ENCODE measurements around the gene SEPHS1. TPM values are rescaled to one million over a fixed set of nuclear protein-coding genes. Genes with fewer than 3 reads are reported as not detected.
"Not testable (repeated sequence)": the region's sequence is repeated elsewhere in the genome, so short reads cannot be mapped to it uniquely, and the experiment has no call there.

The SEPHS1 gene
- total RNA-seq, 1 experiment from 2014 or later: 70.0 TPM

DNA sequence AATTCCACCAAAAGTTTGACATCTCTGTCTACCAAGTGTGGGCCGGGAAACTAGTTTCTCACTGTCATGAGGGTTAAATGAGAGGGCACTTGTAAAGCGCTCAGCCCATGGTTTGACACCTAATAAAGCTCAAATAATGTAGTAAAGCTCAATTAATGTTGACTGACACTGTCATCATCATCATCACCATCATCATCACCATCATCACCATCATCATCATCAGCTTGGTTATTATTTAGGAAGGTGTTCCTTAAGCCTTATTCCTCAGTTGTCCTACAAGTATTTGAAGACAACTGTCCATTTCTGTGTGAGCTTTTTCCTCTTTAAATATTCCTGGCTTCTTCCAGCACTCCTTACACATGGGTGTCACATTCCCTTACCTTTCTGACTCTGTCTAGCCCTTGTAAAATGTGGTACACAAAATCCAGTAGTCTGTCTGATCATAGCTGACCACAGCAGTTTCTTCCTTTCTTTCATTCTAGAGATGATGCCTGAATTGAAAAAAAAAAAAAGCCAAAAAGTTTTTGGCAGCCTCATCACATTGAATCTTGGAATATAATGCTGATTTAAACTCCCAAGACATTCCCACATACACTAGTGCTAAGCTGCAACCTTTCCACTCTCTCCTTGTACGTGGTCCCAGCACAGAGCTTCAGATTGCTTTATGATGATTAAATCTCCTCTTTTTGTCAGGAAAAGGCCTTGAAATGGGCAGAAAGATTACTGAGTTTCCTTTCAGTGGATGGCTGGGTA, 40.6 kb upstream of the SEPHS1 start:
- H3K36me3 ChIP-seq (ENCODE audit: insufficient read depth, low read length): no peaks in the 10 kb centered on the region
- H2AFZ ChIP-seq (ENCODE audit: low read length): no peak overlapping the region

DNA sequence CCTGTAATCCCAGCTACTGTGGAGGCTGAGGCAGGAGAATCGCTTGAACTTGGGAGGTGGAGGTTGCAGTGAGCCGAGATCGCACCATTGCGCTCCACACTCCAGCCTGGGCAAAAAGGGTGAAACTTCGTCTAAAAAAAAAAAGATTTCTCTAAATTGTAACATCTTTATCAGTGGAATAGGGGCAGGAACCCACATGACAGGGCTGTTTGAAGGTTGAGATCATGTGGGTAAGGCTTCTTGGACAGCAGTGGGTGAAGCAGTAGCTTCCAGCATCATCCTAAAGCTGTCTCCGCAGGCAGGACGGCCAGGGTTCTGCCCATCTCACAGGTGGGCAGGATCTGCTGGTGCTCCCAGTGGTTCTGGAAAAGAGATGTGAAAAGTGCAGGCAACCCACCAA, 37.9 kb upstream of the SEPHS1 start:
- H4K20me1 ChIP-seq (ENCODE audit: insufficient read depth, low read depth, low read length): no peaks in the 10 kb centered on the region
- H3K9ac ChIP-seq (ENCODE audit: low read length): no peak overlapping the region
- no peak for DNase-seq
- no peak overlapping the region for H3K27ac ChIP-seq (ENCODE audit: low read length)
- H3K9me2 ChIP-seq (replicated peaks; ENCODE audit: insufficient read depth, low read length): no peaks in the 10 kb centered on the region
- H3K27me3 ChIP-seq (ENCODE audit: low read length): no peaks in the 10 kb centered on the region
- H3K4me3 ChIP-seq (ENCODE audit: low read length): no peak overlapping the region
- no peak overlapping the region for H2AFZ ChIP-seq (ENCODE audit: low read length)
- no peaks in the 10 kb centered on the region for H3K79me2 ChIP-seq (ENCODE audit: low read length)
- no peaks in the 10 kb centered on the region for H3K9me3 ChIP-seq (ENCODE audit: low read length)
- H3K4me1 ChIP-seq (ENCODE audit: low read length): peaks cover 5% of the 10 kb centered on the region
- H3K36me3 ChIP-seq (ENCODE audit: insufficient read depth, low read length): no peaks in the 10 kb centered on the region
- no peak overlapping the region for H3K4me2 ChIP-seq (ENCODE audit: low read depth, low read length, poor library complexity, severe bottlenecking)

More for the DNA sequence above, 40.6 kb upstream of the SEPHS1 start:
- Histone ChIP-seq H3K4me3 (ENCODE audit: low read length) (no peak overlapping the region), H3K4me1 (ENCODE audit: low read length) (peaks cover 5% of the 10 kb centered on the region), H3K9me3 (ENCODE audit: low read length) (no peaks in the 10 kb centered on the region), H3K27me3 (ENCODE audit: low read length) (no peaks in the 10 kb centered on the region), H3K79me2 (ENCODE audit: low read length) (no peaks in the 10 kb centered on the region), H3K9me2 (replicated peaks; ENCODE audit: insufficient read depth, low read length) (no peaks in the 10 kb centered on the region), H3K27ac (ENCODE audit: low read length) (no peak overlapping the region), H3K4me2 (ENCODE audit: low read depth, low read length, poor library complexity, severe bottlenecking) (no peak overlapping the region), H4K20me1 (ENCODE audit: insufficient read depth, low read depth, low read length) (no peaks in the 10 kb centered on the region), H3K9ac (ENCODE audit: low read length) (no peak overlapping the region)
- DNase-seq: no peak

DNA sequence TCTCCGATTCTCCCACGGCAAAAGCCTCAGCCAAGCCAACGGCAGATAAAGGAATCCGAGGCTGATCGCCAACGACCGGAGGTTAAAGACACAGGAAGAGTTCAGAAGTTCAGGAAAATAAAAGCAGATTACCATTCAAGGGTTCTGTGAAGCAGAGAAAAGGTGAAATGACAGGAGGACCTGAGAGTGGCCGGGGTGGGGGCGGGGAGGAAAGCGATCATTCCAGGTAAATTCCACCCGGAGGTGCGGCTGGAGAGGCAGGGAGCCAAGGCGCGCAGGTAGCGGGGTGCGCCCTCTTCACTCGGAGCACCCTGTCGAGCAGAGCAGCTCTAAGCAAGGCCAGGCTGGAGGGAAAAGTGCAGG, 35.3 kb upstream of the SEPHS1 start:
- H3K4me3 ChIP-seq (ENCODE audit: low read length): no peak overlapping the region
- H2AFZ ChIP-seq (ENCODE audit: low read length): no peak overlapping the region
- H3K36me3 ChIP-seq (ENCODE audit: insufficient read depth, low read length): no peaks in the 10 kb centered on the region
- no peaks in the 10 kb centered on the region for H3K79me2 ChIP-seq (ENCODE audit: low read length)
- no peak overlapping the region for H3K9ac ChIP-seq (ENCODE audit: low read length)
- no peaks in the 10 kb centered on the region for H4K20me1 ChIP-seq (ENCODE audit: insufficient read depth, low read depth, low read length)
- H3K4me2 ChIP-seq (ENCODE audit: low read depth, low read length, poor library complexity, severe bottlenecking): no peak overlapping the region
- no peaks in the 10 kb centered on the region for H3K27me3 ChIP-seq (ENCODE audit: low read length)
- no peak for DNase-seq
- H3K9me2 ChIP-seq (replicated peaks; ENCODE audit: insufficient read depth, low read length): no peaks in the 10 kb centered on the region
- peaks cover 5% of the 10 kb centered on the region for H3K4me1 ChIP-seq (ENCODE audit: low read length)
- no peak overlapping the region for H3K27ac ChIP-seq (ENCODE audit: low read length)
- H3K9me3 ChIP-seq (ENCODE audit: low read length): no peaks in the 10 kb centered on the region

DNA sequence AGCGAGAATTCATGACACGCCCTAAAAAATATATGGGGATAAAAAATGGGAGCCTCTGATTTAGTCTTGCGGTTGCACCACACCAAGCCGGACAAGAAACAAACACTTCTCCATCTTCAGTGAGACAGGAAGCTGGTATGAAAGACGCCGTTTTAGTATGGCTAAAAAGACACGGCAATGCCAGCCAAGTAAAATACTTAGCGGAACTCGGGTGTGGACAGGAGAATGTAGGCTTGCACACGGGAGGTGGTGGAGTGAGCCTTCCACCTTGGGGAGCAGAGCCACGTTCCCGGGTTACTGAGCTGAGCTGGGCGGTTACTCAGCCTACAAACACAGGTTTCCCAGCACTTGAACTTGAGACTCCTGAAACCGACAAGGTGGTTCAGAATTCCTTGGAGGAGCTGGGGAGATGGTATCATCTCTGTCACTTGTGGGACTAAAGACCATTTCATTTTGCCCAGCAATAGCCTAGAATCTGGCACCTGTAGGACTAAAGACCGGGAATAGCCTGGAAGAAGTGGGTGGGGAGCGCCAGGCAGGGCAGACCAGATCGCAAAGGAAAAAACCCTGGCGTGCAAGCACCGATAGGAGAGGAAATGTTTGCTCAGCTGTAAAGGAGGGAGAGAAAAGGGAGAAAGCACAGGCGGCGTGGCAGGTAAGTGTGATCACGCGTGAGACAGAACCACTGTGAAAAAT, 34.8 kb upstream of the SEPHS1 start:
- Histone ChIP-seq H3K36me3 (ENCODE audit: insufficient read depth, low read length) (no peaks in the 10 kb centered on the region), H3K79me2 (ENCODE audit: low read length) (no peaks in the 10 kb centered on the region), H3K27me3 (ENCODE audit: low read length) (no peaks in the 10 kb centered on the region), H3K27ac (ENCODE audit: low read length) (no peak overlapping the region), H4K20me1 (ENCODE audit: insufficient read depth, low read depth, low read length) (no peaks in the 10 kb centered on the region), H3K4me3 (ENCODE audit: low read length) (no peak overlapping the region), H3K9ac (ENCODE audit: low read length) (no peak overlapping the region), H3K4me1 (ENCODE audit: low read length) (peaks cover 5% of the 10 kb centered on the region), H3K4me2 (ENCODE audit: low read depth, low read length, poor library complexity, severe bottlenecking) (no peak overlapping the region), H2AFZ (ENCODE audit: low read length) (no peak overlapping the region), H3K9me3 (ENCODE audit: low read length) (no peaks in the 10 kb centered on the region), H3K9me2 (replicated peaks; ENCODE audit: insufficient read depth, low read length) (no peaks in the 10 kb centered on the region)
- no peak for DNase-seq

DNA sequence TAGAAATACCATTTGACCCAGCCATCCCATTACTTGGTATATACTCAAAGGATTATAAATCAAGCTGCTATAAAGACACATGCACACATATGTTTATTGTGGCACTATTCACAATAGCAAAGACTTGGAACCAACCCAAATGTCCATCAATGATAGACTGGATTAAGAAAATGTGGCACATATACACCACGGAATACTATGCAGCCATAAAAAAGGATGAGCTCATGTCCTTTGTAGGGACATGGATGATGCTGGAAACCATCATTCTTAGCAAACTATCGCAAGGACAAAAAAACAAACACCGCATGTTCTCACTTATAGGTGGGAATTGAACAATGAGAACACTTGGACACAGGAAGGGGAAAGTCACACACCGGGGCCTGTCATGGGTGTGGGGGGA, 31.0 kb upstream of the SEPHS1 start:
- H3K79me2 ChIP-seq (ENCODE audit: low read length); H3K27ac ChIP-seq (ENCODE audit: low read length); H3K4me2 ChIP-seq (ENCODE audit: low read depth, low read length, poor library complexity, severe bottlenecking); H3K4me1 ChIP-seq (ENCODE audit: low read length); DNase-seq; H3K9ac ChIP-seq (ENCODE audit: low read length); H3K36me3 ChIP-seq (ENCODE audit: insufficient read depth, low read length); H2AFZ ChIP-seq (ENCODE audit: low read length); H4K20me1 ChIP-seq (ENCODE audit: insufficient read depth, low read depth, low read length); H3K9me2 ChIP-seq (replicated peaks; ENCODE audit: insufficient read depth, low read length); H3K9me3 ChIP-seq (ENCODE audit: low read length); H3K27me3 ChIP-seq (ENCODE audit: low read length); H3K4me3 ChIP-seq (ENCODE audit: low read length): not testable (repeated sequence)

DNA sequence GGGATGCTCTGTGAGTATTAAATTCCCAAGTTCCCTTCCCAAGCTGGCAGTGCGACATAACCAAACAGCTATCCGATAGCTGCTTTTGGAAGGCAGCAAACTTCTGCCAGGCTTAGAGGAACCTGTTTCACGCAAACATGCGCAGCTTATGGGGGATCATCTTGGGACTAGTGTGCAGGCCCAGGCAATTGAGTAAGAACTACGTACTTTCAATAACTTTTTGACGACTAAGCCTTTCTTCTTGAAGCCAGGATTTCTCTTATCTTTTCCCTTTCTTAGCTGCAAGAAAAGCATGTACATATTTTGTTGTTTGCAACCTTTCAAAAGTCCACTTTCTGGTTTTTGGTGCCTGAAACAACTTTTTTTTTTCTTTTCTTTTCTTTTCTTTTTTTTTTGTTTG, 28.7 kb upstream of the SEPHS1 start:
- Histone ChIP-seq H3K27me3 (ENCODE audit: low read length) (no peaks in the 10 kb centered on the region), H3K79me2 (ENCODE audit: low read length) (no peaks in the 10 kb centered on the region), H4K20me1 (ENCODE audit: insufficient read depth, low read depth, low read length) (no peaks in the 10 kb centered on the region), H3K9ac (ENCODE audit: low read length) (no peak overlapping the region), H3K36me3 (ENCODE audit: insufficient read depth, low read length) (no peaks in the 10 kb centered on the region), H3K4me3 (ENCODE audit: low read length) (no peak overlapping the region), H2AFZ (ENCODE audit: low read length) (no peak overlapping the region), H3K9me3 (ENCODE audit: low read length) (no peaks in the 10 kb centered on the region), H3K4me1 (ENCODE audit: low read length) (no peaks in the 10 kb centered on the region), H3K27ac (ENCODE audit: low read length) (no peak overlapping the region), H3K4me2 (ENCODE audit: low read depth, low read length, poor library complexity, severe bottlenecking) (no peak overlapping the region), H3K9me2 (replicated peaks; ENCODE audit: insufficient read depth, low read length) (no peaks in the 10 kb centered on the region)
- no peak for DNase-seq

DNA sequence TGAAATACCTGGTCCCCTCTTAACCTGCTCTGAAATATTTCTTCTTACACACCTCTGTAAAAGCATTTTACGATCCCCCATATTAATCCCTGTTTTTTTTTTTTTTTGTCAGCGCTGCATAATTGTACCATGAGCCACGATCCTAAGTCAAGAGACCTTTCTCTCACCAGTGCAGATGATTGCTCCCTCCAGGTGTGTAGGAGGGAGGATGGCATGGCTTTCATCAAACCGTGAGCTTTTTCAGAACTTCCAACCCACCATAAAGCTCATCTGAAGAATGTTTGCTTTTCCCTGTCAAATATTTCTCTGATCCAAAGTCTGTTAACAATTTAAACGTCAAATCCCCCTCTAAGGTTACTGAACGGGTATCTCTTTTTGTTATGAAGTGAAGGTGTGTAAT, 28.2 kb upstream of the SEPHS1 start:
- no peak overlapping the region for H2AFZ ChIP-seq (ENCODE audit: low read length)
- H3K9me2 ChIP-seq (replicated peaks; ENCODE audit: insufficient read depth, low read length): no peaks in the 10 kb centered on the region
- no peaks in the 10 kb centered on the region for H3K79me2 ChIP-seq (ENCODE audit: low read length)
- H3K27me3 ChIP-seq (ENCODE audit: low read length): no peaks in the 10 kb centered on the region
- H3K4me1 ChIP-seq (ENCODE audit: low read length): no peaks in the 10 kb centered on the region
- no peak overlapping the region for H3K27ac ChIP-seq (ENCODE audit: low read length)
- no peak overlapping the region for H3K9ac ChIP-seq (ENCODE audit: low read length)
- H3K4me3 ChIP-seq (ENCODE audit: low read length): no peak overlapping the region
- no peaks in the 10 kb centered on the region for H3K36me3 ChIP-seq (ENCODE audit: insufficient read depth, low read length)
- no peaks in the 10 kb centered on the region for H4K20me1 ChIP-seq (ENCODE audit: insufficient read depth, low read depth, low read length)
- DNase-seq: no peak
- no peak overlapping the region for H3K4me2 ChIP-seq (ENCODE audit: low read depth, low read length, poor library complexity, severe bottlenecking)
- H3K9me3 ChIP-seq (ENCODE audit: low read length): no peaks in the 10 kb centered on the region

DNA sequence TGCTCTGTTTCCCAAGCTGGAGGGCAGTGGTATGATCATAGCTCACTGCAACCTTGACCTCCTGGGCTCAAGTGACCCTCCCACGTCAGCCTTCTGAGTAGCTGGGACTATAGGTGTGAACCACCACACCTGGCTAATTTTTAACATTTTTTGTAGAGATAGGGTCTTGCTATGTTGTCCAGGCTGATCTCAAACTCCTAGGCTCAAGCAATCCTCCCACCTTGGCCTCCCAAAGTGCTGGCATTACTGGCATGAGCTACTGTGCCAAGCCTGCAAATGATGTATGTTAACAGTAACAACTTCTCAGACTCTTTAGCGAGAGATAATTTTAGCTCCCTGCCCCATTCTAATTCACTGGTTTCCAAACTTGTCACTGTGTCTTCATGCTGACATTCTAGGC, 27.7 kb upstream of the SEPHS1 start:
- Histone ChIP-seq H3K36me3 (ENCODE audit: insufficient read depth, low read length) (no peaks in the 10 kb centered on the region), H4K20me1 (ENCODE audit: insufficient read depth, low read depth, low read length) (no peaks in the 10 kb centered on the region), H3K79me2 (ENCODE audit: low read length) (no peaks in the 10 kb centered on the region), H2AFZ (ENCODE audit: low read length) (no peak overlapping the region), H3K4me3 (ENCODE audit: low read length) (no peak overlapping the region), H3K9me3 (ENCODE audit: low read length) (no peaks in the 10 kb centered on the region), H3K4me2 (ENCODE audit: low read depth, low read length, poor library complexity, severe bottlenecking) (no peak overlapping the region), H3K9me2 (replicated peaks; ENCODE audit: insufficient read depth, low read length) (no peaks in the 10 kb centered on the region), H3K27ac (ENCODE audit: low read length) (no peak overlapping the region), H3K9ac (ENCODE audit: low read length) (no peak overlapping the region), H3K27me3 (ENCODE audit: low read length) (no peaks in the 10 kb centered on the region), H3K4me1 (ENCODE audit: low read length) (no peaks in the 10 kb centered on the region)
- DNase-seq: no peak

Measured in Karpas-422 (cell line).